Right lobe of liver (tissue), 6 donors: Measurements from ENCODE around the gene YJEFN3. TPM values are rescaled to one million over a fixed set of nuclear protein-coding genes. Genes with fewer than 3 reads are reported as not detected.

ENCODE experiments used
- ATAC-seq, 4 donors: fragments of 200-7000 bp; cut with Tn5 transposase; one replicate each; pipeline ENCODE4 v1.9.1; 2020; ENCODE audit warnings: mild to moderate bottlenecking in 4 of 4, moderate library complexity in 4 of 4
- DNase-seq, 3 donors: peaks; one replicate each; pipeline ENCODE4 v3.0.0-alpha.2; 2020
- H3K27ac ChIP-seq, 3 donors: fragments of 200-600 bp; one replicate each; pipeline ENCODE4 v1.8.0; 2022
- H3K27me3 ChIP-seq, 2 donors: fragments of 200-600 bp; one replicate each; pipeline ENCODE4 v1.8.0; 2022
- H3K36me3 ChIP-seq, 4 donors: fragments of 200-600 bp; sonication (generic) in 1 of 4; one replicate each; pipeline versions ENCODE4 v1.5.1 to v1.8.0; 2017 to 2022; ENCODE audit warnings: control low read depth in 1 of 4
- H3K4me1 ChIP-seq, 4 donors: fragments of 200-600 bp; sonication (generic) in 1 of 4; one replicate each; pipeline versions ENCODE4 v1.5.1 to v1.8.0; 2017 to 2022; ENCODE audit warnings: control low read depth in 1 of 4
- H3K4me3 ChIP-seq, 3 donors: fragments of 200-600 bp; one replicate each; pipeline ENCODE4 v1.8.0; 2022
- H3K9me3 ChIP-seq, 4 donors: fragments of 200-600 bp; sonication (generic) in 1 of 4; one replicate each; pipeline versions ENCODE4 v1.5.1 to v1.8.0; 2017 to 2022; ENCODE audit warnings: control low read depth in 1 of 4
- CTCF ChIP-seq, 4 donors: fragments of 200-600 bp in 3 of 4; fragments of 450-650 bp in 1 of 4; IDR thresholded peaks; one replicate each; pipeline versions ENCODE4 v1.5.1 to v1.8.0; 2016 to 2022; ENCODE audit warnings: antibody characterized with exemption in 4 of 4, mild to moderate bottlenecking in 2 of 4
- POLR2A ChIP-seq: fragments of 450-650 bp; IDR thresholded peaks from one replicate; pipeline ENCODE4 v1.6.1; 2017; ENCODE audit warnings: antibody characterized with exemption, mild to moderate bottlenecking
- WGBS: methylation state at CpG from one replicate; pipeline ENCODE4 v1.1.6; 2018; ENCODE audit warnings: low coverage, low lambda C conversion rate; ENCODE audit not compliant: insufficient coverage; ENCODE audit errors: missing lambda C conversion rate; 5-methylcytosine and 5-hydroxymethylcytosine counted together
- intact Hi-C, 2 donors: fragments of 100-400 bp; cut with DNase I; formaldehyde crosslinking; loops; one replicate each; pipeline versions ENCODE4 v1.11.2 to v1.14.1; 2022
- total RNA-seq, 6 experiments: library from RNA; depleted of rRNA in 2 of 6; stranded (reverse); fragments of >200 nt in 2 of 6; fragmentation: NEBNext Ultra II Directional in 3 of 6; extraction: Animal tissue kit (Norgen Biotek cat#: 25700) in 3 of 6; gene quantifications; one replicate each; pipeline versions ENCODE4 v1.1.0 to v1.2.4, GENCODE V29; 2016 to 2023
- donor health status: DM: no; HTN: yes; CAD: no.
- donor health status: DM: no; HTN: no; CAD: no.
- donor health status: DM: no; HTN: no; CAD: no.
- donor health status: DM: no; HTN: yes; CAD: no.
- donor health status: DM: no; HTN: yes; CAD: no.

YJEFN3 gene
- total RNA-seq, 6 experiments from 2014 or later: 0.31 to 4.2 (median 1.8) TPM

- ATAC-seq: no peak
- Histone ChIP-seq H3K27me3 (no peaks in the 10 kb centered on the region), H3K36me3 (peaks cover 0 to 5% (median 2%) of the 10 kb centered on the region in 4 donors), H3K27ac (no peak overlapping the region), H3K4me3 (no peak overlapping the region), H3K4me1 (peaks cover 0 to 3% (median 0%) of the 10 kb centered on the region in 4 donors), H3K9me3 (no peaks in the 10 kb centered on the region)
- no peak for TF ChIP-seq CTCF (IDR thresholded peaks at IDR 0.05)
- TF ChIP-seq POLR2A: no peak
- DNase-seq: no peak
- intact Hi-C loops: loop anchor here (5.0 kb wide), 1 partner anchor 117 kb away; no protein-coding TSS in a partner anchor
- 60% methylated on average over 5 of the region's 11 CpGs for WGBS
Observed at GRCh38 chr19:19529783-19530422, 1.2 kb downstream of the YJEFN3 start.

GRCh38 chr19:19530423-19530804 lies 1.7 kb downstream of the YJEFN3 start:
- intact Hi-C loops: loop anchor here (5.0 kb wide), 1 partner anchor 117 kb away; no protein-coding TSS in a partner anchor
- TF ChIP-seq POLR2A (no peak), CTCF (IDR thresholded peaks at IDR 0.05) (no peak)
- DNase-seq (no peak), ATAC-seq (no peak)
- Histone ChIP-seq H3K27ac (no peak overlapping the region), H3K36me3 (peaks cover 0 to 5% (median 2%) of the 10 kb centered on the region in 4 donors), H3K27me3 (no peaks in the 10 kb centered on the region), H3K4me1 (peaks cover 0 to 3% (median 0%) of the 10 kb centered on the region in 4 donors), H3K9me3 (no peaks in the 10 kb centered on the region), H3K4me3 (no peak overlapping the region)
- WGBS: 62% methylated on average over 5 of the region's 9 CpGs

GRCh38 chr19:19530889-19531288 lies 2.2 kb downstream of the YJEFN3 start:
- TF ChIP-seq CTCF (IDR thresholded peaks at IDR 0.05): no peak
- no peak for TF ChIP-seq POLR2A
- Histone ChIP-seq H3K27ac (no peak overlapping the region), H3K4me3 (no peak overlapping the region), H3K36me3 (peaks cover 0 to 5% (median 2%) of the 10 kb centered on the region in 4 donors), H3K27me3 (no peaks in the 10 kb centered on the region), H3K9me3 (no peaks in the 10 kb centered on the region), H3K4me1 (peaks cover 0 to 3% (median 0%) of the 10 kb centered on the region in 4 donors)
- DNase-seq: no peak
- intact Hi-C loops: loop anchor here (5.0 kb wide), 1 partner anchor 116 kb away; no protein-coding TSS in a partner anchor
- WGBS: 80% methylated on average over 4 of the region's 4 CpGs
- ATAC-seq: no peak

- H3K27ac ChIP-seq: no peak overlapping the region
- H3K4me3 ChIP-seq: no peak overlapping the region
- H3K4me1 ChIP-seq: peaks cover 0 to 3% (median 0%) of the 10 kb centered on the region in 4 donors
- intact Hi-C loops: loop anchor here (5.0 kb wide), 1 partner anchor 115 kb away; no protein-coding TSS in a partner anchor
- H3K36me3 ChIP-seq: peaks cover 0 to 5% (median 2%) of the 10 kb centered on the region in 4 donors
- H3K9me3 ChIP-seq: no peaks in the 10 kb centered on the region
- WGBS: 7% methylated on average over 16 of the region's 48 CpGs
- no peaks in the 10 kb centered on the region for H3K27me3 ChIP-seq
- TF ChIP-seq CTCF (IDR thresholded peaks at IDR 0.05) (peak; percentile 88 to 94 (median 92)), POLR2A (no peak)
- peak; percentile 81 to 87 (median 82) for DNase-seq
- ATAC-seq: peak; percentile 74 to 91 (median 82)
Observed at GRCh38 chr19:19531951-19532805, 3.5 kb downstream of the YJEFN3 start.
